Mononuclear cell (primary cell): ENCODE data around the gene CCL22. TPM values are rescaled to one million over a fixed set of nuclear protein-coding genes. Genes with fewer than 3 reads are reported as not detected.
"Not testable (repeated sequence)": the region's sequence is repeated elsewhere in the genome, so short reads cannot be mapped to it uniquely, and the experiment has no call there.

Experiments
- H3K27me3 ChIP-seq: 2 replicates; pipeline ENCODE4 v1.6.0; 2011; ENCODE audit warnings: low read length, control low read depth; ENCODE audit not compliant: insufficient read depth
- H3K4me1 ChIP-seq: 2 replicates; pipeline ENCODE4 v1.5.1; 2011; ENCODE audit warnings: mild to moderate bottlenecking, low read length, control low read depth; ENCODE audit not compliant: insufficient read depth
- H3K4me3 ChIP-seq: 2 replicates; pipeline ENCODE4 v1.5.1; 2011; ENCODE audit warnings: mild to moderate bottlenecking, low read length, moderate library complexity
- H3K9me3 ChIP-seq: 2 replicates; pipeline ENCODE4 v1.5.1; 2011; ENCODE audit warnings: low read depth, mild to moderate bottlenecking, control low read depth, low read length
- total RNA-seq: library from RNA; depleted of rRNA; stranded (reverse); fragments of >200 nt; gene quantifications from one replicate; pipeline ENCODE4 v1.2.3, GENCODE V29; 2012

Gene CCL22
- total RNA-seq, 1 donor: not detected

DNA sequence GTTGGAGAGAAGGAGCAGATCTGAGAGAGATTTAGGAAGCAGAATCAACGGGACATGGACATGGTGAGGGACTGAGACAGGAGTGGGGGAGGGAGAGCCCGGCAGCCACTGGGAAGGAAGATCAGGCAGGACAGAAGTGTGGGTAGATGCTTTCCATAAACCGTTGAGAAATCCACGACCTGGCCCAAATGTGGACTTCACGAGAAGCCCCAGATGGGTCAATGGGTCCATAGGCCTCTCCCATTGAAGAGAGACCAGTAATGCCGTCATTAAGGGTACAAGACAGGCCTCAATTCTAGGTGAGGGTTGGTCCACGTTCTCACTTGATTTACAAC, 530 bp upstream of the CCL22 start:
- peaks cover 13% of the 10 kb centered on the region for H3K4me1 ChIP-seq
- no peaks in the 10 kb centered on the region for H3K9me3 ChIP-seq
- no peaks in the 10 kb centered on the region for H3K27me3 ChIP-seq
- no peak overlapping the region for H3K4me3 ChIP-seq

DNA sequence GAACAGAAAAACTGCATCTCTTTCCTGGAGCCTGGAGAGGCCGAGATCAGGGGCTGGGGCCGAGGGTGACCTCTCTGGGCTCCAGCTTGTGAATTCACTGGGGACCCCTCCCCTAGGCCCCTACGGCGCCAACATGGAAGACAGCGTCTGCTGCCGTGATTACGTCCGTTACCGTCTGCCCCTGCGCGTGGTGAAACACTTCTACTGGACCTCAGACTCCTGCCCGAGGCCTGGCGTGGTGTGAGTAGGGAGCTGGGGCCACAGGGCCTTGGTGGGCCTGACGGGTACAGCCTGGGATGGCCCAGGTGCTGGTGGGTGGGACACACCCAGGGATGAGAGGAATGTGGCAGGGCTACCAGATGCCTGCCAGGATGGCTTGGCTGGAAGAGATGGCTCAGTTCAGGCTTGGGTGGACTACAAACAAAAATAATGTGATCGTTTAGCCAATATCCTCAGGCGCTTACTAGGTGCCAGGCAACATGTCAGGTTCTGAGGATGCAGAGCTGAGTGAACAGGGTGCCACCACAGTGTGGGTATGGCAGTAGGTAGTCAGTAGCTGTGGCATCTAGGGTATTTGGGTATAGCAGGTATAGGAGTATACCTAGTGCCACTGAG, 1.8 kb downstream of the CCL22 start:
- peaks cover 16% of the 10 kb centered on the region for H3K4me1 ChIP-seq
- H3K27me3 ChIP-seq: no peaks in the 10 kb centered on the region
- no peak overlapping the region for H3K4me3 ChIP-seq
- H3K9me3 ChIP-seq: no peaks in the 10 kb centered on the region

DNA sequence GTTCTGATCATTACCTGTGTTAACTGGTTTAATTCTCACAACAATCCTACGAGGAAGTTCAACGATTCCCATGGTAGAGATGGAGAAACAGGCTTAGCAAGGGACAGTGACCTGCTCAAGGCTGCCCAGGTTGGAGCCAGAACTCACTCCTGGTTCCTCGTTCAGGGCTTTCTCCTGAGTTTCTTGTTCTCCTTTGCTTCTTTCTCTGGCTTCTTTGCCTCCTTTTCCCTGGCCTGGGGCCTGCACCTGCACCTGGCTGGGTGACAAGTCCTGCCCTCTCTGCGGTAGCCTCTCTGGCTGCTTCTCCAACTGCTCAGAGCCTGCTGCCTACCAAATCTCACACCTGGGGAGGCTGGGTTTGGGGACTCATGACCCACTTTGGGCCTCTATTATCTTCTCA, 2.8 kb downstream of the CCL22 start:
- Histone ChIP-seq H3K9me3 (no peaks in the 10 kb centered on the region), H3K4me1 (peaks cover 24% of the 10 kb centered on the region), H3K4me3 (no peak overlapping the region), H3K27me3 (no peaks in the 10 kb centered on the region)

DNA sequence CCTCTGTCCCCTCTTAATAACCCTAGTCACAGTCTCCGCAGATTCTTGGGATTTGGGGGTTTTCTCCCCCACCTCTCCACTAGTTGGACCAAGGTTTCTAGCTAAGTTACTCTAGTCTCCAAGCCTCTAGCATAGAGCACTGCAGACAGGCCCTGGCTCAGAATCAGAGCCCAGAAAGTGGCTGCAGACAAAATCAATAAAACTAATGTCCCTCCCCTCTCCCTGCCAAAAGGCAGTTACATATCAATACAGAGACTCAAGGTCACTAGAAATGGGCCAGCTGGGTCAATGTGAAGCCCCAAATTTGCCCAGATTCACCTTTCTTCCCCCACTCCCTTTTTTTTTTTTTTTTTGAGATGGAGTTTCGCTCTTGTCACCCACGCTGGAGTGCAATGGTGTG, 5.6 kb downstream of the CCL22 start:
- no peak overlapping the region for H3K4me3 ChIP-seq
- no peaks in the 10 kb centered on the region for H3K9me3 ChIP-seq
- H3K27me3 ChIP-seq: no peaks in the 10 kb centered on the region
- H3K4me1 ChIP-seq: peaks cover 15% of the 10 kb centered on the region

DNA sequence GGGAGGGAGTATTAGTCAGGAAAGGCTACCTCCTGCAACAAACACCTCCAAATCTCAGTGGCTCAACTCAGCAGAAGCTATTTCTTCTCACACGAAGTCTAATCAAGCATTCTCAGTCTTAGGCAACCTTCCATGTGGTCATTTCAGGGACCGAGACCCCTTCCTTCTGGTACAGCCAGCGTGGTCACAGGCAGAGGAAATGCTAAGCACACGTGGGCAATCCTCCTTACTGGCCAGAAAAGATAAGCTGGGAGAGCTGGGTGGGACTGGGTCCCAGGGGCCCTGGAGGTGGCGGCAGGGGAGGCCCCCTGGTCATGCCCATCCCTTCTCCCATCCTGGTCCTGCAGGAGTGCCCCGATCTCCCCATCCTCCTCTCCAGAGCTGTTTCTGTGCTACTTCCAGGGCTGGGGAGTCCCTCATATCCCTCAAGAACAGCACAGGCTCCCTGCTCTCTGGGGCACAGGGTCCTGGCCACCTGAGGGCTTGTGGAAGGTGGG, 8.0 kb downstream of the CCL22 start:
- peaks cover 15% of the 10 kb centered on the region for H3K4me1 ChIP-seq
- no peak overlapping the region for H3K4me3 ChIP-seq
- H3K27me3 ChIP-seq: no peaks in the 10 kb centered on the region
- no peaks in the 10 kb centered on the region for H3K9me3 ChIP-seq

DNA sequence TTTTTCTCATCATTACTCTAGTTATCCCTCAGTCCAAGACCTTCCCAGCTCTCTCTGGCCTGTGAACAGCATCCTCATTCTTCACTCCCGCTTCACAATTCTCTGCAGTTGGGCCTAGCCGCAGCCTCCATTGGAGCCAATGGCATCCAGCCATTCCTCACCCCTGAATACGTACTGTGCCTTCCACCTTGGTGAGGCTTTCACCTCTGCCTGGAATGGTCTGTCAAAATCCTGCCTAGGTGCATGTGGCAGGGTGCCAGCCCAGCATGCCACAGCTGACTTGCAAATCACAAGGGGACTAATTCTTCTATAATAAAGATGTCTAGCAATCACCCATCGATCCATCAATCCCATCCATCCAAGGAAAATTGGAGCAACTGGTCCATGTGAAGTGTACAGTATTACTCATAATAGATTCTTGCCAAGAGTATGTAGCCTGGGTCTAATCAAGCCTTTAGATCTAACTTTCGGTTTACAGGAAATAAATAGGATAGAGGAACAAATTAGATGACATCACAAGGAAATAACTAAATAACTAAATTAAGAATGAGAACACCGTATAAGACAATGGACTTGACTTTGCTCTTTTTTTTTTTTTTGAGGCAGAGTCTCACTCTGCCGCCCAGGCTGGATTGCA, 8.7 kb downstream of the CCL22 start:
- Histone ChIP-seq H3K9me3 (no peaks in the 10 kb centered on the region), H3K27me3 (no peaks in the 10 kb centered on the region), H3K4me3 (no peak overlapping the region), H3K4me1 (peaks cover 15% of the 10 kb centered on the region)

DNA sequence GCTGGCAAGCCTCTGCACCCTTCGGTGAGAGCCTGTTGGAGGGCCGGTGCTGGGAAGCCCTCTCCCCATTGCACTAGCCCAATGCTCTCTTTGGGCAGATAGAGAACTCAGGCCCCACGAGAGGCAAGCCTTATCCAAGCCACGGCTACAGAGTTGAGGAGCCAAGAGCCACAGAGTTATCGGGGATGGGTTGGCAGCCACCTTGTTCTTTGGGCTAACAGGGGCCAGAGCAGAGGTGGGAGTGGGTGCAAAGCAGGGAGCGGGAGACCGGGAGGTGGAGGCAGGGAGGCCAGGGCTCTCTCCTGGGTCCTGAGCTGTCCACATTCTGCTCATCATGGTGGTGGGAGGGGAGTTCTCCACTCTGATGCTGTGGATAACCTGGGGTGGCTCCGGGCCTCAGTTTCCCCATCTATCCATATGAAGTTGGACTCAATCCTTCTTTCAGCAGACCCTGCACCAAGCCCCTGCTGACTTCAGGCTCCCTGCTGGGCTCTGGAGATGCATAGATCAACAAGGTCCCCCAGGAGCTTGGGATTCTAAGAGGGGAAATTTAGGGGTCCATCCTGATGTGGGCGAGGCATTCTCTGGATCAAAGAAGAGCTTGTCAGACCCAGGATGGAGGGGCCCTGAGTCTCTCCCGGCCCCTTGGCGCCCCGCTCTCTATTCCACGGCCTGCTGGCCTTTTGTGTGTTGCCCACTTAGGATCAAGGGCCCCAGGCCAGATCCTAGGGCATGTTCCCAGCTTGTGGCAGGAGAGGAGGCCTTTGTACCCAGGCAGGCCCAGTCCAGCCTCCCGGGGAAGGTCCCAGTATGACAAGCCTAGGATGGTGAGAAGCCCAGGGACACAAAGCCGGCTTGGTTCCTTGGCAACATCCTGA, 13.2 kb downstream of the CCL22 start:
- Histone ChIP-seq H3K27me3 (no peaks in the 10 kb centered on the region), H3K4me3 (no peak overlapping the region), H3K9me3 (no peaks in the 10 kb centered on the region), H3K4me1 (peaks cover under 1% of the 10 kb centered on the region)

DNA sequence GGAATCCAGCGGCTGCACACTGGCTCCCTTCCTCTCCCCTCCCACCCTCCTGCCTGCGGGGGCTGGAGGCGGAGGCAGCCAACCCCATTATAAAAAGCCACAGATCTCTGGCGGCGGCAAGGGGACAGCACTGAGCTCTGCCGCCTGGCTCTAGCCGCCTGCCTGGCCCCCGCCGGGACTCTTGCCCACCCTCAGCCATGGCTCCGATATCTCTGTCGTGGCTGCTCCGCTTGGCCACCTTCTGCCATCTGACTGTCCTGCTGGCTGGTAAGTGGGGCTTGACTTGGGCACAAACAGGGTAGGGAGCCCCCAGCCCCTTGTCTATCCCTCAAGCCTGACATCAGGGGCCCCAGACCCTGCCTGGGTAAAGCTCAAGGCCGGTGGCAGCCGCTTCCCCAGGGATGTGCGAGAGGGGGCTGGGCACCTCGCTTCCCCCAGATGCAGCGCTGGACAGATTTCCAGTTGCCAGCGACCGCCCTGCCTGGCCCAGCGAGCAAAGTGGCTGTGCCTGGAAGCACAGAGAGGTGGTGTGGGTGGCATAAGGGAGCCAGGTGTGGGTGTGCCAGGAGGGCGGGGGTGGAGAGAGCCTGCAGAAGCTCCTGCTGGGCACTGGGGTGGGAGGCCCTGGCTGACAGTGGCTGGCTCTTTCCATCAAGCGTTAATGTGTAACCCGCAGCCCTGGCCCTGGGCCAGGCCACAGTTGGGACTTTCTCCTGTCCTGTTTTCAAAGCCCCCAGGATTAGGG, 14.0 kb downstream of the CCL22 start, which contains the start of gene CX3CL1:
CX3CL1 (plus strand) TSS at position 119 of the 745 bp plus-strand sequence; CDS start at position 198, 79 bp downstream.
- H3K4me3 ChIP-seq: no peak within 1 kb of the TSS
- H3K27me3 ChIP-seq: no peaks in the 10 kb centered on the region
- H3K9me3 ChIP-seq: no peaks in the 10 kb centered on the region
- no peaks in the 10 kb centered on the region for H3K4me1 ChIP-seq

DNA sequence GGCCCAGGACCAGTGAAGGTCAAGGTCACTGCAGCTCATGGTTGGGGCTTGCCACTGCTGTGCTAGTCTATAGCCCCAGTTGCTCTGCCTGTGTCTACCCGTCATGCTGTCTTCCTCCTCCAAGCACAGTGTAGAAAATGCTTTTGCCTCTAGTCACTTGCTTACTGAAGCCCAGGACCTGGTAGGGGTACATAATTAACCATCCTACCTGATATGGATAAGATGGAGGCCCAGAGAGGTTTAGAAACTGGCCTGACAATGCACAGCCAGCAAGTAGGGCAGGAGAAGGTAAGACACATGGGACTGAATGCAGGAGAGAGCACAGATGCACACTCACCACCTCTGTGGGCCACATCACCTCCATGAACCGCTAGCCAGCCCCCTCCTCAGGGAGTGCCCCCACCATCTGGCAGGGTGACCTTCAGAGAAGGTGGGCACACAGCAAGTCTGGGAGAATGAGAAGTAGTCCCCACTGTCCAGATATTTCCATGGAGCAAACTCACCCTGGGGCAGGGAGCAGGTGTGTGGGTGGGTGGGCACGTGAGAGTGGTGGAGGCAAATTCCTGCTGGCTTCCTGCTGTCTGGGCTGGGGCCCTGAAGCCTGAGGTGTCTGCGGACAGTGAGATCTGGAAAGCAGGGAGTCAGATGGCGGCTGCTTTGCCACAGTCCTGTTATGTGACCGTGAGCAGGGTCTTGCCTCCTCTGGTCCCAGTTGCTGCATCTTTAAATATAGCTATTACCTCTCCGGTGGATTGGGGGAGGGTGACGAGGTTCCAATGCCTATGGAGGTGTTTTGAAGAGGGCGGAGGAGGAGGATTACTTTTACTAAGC, 14.7 kb downstream of the CCL22 start:
- Histone ChIP-seq H3K4me1 (no peaks in the 10 kb centered on the region), H3K27me3 (no peaks in the 10 kb centered on the region), H3K9me3 (no peaks in the 10 kb centered on the region), H3K4me3 (no peak overlapping the region)

DNA sequence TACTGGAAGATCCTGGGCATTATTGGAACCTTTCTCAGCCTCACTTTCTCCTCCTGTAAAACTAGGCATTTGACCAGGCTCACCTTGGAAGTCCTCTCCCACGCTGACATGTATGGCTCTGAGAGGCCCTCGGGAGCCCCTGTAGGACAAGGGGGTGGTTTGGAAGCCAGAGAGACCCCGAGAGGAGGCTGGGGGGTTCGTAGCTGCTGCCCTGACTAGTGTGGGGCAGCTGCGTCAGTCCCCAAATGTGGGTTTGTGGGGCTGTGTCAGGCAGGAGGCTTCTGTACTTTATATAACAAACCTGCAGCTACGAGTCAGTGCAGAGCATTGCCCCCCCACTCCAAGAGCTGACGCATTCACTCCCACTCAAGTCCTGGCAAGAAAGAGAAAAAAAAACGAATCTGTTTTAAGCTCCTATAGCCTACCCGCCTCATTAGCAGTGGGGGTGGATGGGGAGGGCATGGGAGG, 15.5 kb downstream of the CCL22 start:
- H3K4me1 ChIP-seq: no peaks in the 10 kb centered on the region
- H3K4me3 ChIP-seq: no peak overlapping the region
- no peaks in the 10 kb centered on the region for H3K9me3 ChIP-seq
- no peaks in the 10 kb centered on the region for H3K27me3 ChIP-seq

DNA sequence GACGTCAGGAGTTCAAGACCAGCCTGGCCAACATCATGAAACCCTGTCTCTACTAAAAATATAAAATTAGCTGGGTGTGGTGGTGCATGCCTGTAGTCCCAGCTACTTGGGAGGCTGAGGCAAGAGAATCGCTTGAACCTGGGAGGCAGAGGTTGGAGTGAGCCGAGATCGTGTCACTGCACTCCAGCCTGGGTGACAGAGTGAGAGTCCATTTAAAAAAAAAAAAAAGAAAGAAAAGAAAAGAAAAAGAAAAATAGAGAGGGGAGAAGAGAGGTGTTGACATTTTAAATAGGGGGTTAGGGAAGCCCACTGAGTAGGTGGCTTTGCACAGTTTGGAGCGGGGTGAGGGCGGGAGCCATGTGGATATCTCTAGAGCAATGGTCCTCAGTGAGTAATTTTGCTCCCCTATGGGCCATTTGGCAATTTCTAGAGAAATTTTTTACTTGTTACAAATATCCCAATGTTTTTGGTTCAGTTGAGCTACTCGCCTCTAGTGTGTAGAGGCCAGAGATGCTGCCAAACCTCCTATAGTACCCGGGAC, 16.4 kb downstream of the CCL22 start:
- H3K9me3 ChIP-seq, H3K4me3 ChIP-seq, H3K4me1 ChIP-seq, H3K27me3 ChIP-seq: not testable (repeated sequence)

DNA sequence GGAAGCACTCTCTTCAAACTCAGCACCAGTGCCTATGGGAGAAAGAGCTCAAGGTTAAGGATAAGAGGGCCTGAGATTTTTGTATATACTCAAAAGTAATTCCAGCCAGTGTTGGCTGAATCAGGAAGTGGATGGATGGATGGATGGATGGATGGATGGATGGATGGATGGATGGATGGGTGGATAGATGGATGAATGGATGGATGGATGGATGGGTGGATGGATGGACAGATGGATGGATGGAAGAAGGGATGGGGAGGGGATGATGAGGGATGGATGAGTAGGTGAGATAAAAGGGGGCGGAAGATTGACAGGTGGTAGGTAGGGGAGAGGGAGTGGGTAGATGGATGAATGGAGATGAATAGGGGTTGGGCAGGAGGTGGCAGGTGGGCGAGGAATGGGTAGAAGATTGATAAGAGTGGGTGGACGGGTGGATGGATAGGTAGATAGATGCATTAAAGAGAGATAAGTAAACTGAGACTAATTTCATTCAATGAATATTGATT, 17.8 kb downstream of the CCL22 start:
- no peak overlapping the region for H3K4me3 ChIP-seq

DNA sequence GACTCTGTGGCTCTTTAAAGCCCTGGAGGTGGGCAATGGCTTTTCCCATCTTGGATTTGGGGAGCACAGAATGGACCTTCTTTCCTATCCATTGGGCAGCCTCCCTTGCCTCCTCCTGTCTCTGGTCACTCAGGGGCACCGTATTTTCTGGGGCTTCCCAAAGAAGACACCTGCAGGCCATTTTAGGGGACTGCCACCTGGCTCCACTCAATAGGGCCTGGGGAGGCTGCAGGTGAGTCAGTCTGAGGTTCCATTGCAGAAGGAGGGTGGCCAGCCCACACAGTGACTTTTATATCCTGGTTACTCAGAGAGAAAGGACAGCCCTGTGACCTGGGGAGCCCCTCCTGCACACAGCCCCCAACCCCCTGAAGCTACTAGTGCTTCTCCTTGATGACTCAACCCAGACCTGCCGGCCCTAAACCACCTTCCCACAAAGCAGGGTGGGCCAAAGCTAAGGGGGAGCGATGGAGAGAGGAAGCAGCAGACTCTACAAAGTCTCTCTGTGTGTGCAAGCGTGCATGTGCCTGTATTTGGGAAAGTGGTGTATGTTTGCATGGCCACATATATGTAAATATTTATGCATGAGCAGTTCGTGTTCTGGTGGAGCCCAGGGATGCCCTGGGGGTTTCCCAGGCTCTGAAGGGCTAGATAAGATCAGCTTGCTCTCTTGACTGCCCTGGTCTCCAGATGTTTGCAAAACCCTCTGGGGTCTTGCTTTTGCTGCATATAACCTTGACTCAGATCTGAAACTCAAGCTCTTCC, 18.7 kb downstream of the CCL22 start:
- no peak overlapping the region for H3K4me3 ChIP-seq
- peaks cover 8% of the 10 kb centered on the region for H3K4me1 ChIP-seq
- H3K27me3 ChIP-seq: no peaks in the 10 kb centered on the region
- H3K9me3 ChIP-seq: no peaks in the 10 kb centered on the region

More for the DNA sequence above, 17.8 kb downstream of the CCL22 start:
- Histone ChIP-seq H3K27me3 (no peaks in the 10 kb centered on the region), H3K4me1 (peaks cover 8% of the 10 kb centered on the region), H3K9me3 (no peaks in the 10 kb centered on the region)
